ENCODE results near the gene UNC5C. TPM values are rescaled to one million over a fixed set of nuclear protein-coding genes. Genes with fewer than 3 reads are reported as not detected.

Gene UNC5C
- total RNA-seq, 1 experiment from 2014 or later, result 8.2 TPM

DNA sequence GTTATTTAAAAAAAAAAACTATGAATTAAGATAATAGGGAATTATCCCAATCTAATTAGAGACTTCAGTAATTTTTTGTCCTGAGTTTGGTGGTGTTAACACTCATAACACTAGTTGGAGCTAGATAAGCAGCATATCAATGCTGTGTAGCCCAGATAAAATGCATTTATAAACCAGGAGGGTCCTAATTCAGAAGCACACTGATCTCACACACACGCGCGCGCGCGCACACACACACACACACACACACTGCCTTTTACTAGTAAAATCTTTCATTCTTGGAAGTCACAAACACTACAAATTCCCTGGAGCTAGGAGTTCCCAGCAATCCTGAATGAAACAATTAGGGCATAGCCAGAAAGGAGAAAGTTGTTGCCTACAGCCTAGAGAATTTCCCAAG lies 3.2 kb downstream of the UNC5C start:
- DNase-seq (ENCODE audit: low read depth, low spot score), result no peak
- intact Hi-C loops (cut with micrococcal nuclease; ENCODE audit: unreplicated experiment), result loop anchor here (2.0 kb wide), 1 partner anchor 379 kb away; no protein-coding TSS in a partner anchor
- no peak for ATAC-seq

More for the DNA sequence above, 3.2 kb downstream of the UNC5C start:
- Histone ChIP-seq H3K9me3 (ENCODE audit: control insufficient read depth, insufficient read depth, low read depth, low read length) (no peaks in the 10 kb centered on the region), H3K4me1 (ENCODE audit: control insufficient read depth, insufficient read depth, low read length) (peaks cover 14% of the 10 kb centered on the region; the same call in 1 of the 2 replicates), H3K27me3 (ENCODE audit: control insufficient read depth, insufficient read depth, low read length) (no peaks in the 10 kb centered on the region), H3K27ac (ENCODE audit: low read length) (peak overlapping the region; percentile 48; the same call in 1 of the 2 replicates), H3K36me3 (ENCODE audit: control insufficient read depth, insufficient read depth, low read length) (no peaks in the 10 kb centered on the region), H3K4me3 (ENCODE audit: low read depth in 2 of 2, low read length in 2 of 2) (peak overlapping the region; percentile 14 to 61; a peak in 3 of 4 replicates)
- in situ Hi-C loops (cut with HindIII; ENCODE audit: low pct_unique_long_range_greater_than_20kb, low sequenced_read_pairs), result no loop called here
- CTCF ChIA-PET, result no interaction called here
- POLR2A ChIA-PET, result no interaction called here
- no peak for TF ChIP-seq SIN3A (IDR thresholded peaks at IDR 0.05; ENCODE audit: borderline replicate concordance, insufficient read depth, low read depth, low read length)
- TF ChIP-seq TCF7L2 (IDR thresholded peaks at IDR 0.05; ENCODE audit: low read depth, low read length), result no peak
- no peak for TF ChIP-seq REST (IDR thresholded peaks at IDR 0.05; ENCODE audit: insufficient read depth in 1 of 2, low read depth in 2 of 2, low read length in 1 of 2)
- TF ChIP-seq POLR2AphosphoS5 (IDR thresholded peaks at IDR 0.05; ENCODE audit: low read depth, low read length), result no peak
- no peak for TF ChIP-seq CTCF (IDR thresholded peaks at IDR 0.05)
- BruUV-seq (replicated peaks), result no TSS peak

Measured in Panc1 (cell line).